ENCODE data around the gene SRSF2. TPM values are rescaled to one million over a fixed set of nuclear protein-coding genes. Genes with fewer than 3 reads are reported as not detected.
A peak's percentile ranks its signal among the peaks of the same experiment; 100 is the strongest.

SRSF2 gene
- total RNA-seq, 1 donor from 2014 or later, result 86.4 TPM

DNA sequence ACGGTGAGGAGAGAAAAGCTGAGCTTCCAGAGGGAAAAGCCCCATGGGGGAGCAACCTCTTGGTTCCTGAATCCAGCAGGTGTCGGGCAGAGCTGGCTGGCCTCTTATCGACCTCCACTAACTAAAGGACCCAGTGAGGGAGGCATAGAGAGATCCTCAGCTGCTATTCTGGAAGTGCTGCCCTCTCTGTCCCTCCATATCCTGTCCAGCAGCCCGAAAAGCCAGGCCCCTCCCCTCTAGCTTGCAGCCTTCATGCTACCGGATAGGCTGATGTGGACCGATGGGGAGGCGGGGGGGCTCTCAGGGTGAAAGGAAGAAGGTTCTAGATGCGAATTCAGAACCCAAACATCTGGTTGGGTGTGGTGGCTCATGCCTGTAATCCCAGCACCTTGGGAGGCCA lies 51.3 kb downstream of the SRSF2 start:
- FAIRE-seq, result no peak

GRCh38 chr17:76685366-76685765 lies 51.8 kb downstream of the SRSF2 start:
- FAIRE-seq (no peak), DNase-seq (ENCODE audit: low spot score in 2 of 2) (no peak)

More for the DNA sequence above, 51.3 kb downstream of the SRSF2 start:
- DNase-seq (ENCODE audit: low spot score in 2 of 2), result no peak

GRCh38 chr17:76684756-76685155 lies 52.4 kb downstream of the SRSF2 start:
- no peak for FAIRE-seq
- no peak for DNase-seq (ENCODE audit: low spot score in 2 of 2)

Small RNA genes within 50 kb of the gene (small RNA-seq; reads per million reads assigned to genes)
- gene AC005837.3 (not detected), gene RF02271 (not detected), gene RNU6-97P (not detected), gene RNY4P36 (3.2 reads per million, percentile 88 among the genes with 10 or more reads in this experiment)

Other genes with a start within 250 kb of the SRSF2 start
- gene RHBDF2, start 235.9 kb downstream of the SRSF2 start, total RNA-seq, result 1.6 TPM
- gene CYGB, start 199.6 kb downstream of the SRSF2 start, total RNA-seq, result 3.3 TPM
- 2.4 TPM for gene PRCD, start 197.3 kb downstream of the SRSF2 start, total RNA-seq
- gene ST6GALNAC2, start 151.5 kb downstream of the SRSF2 start, total RNA-seq, result not detected
- 0.82 TPM for gene ST6GALNAC1, start 93.6 kb downstream of the SRSF2 start, total RNA-seq
- gene MXRA7, start 26.4 kb downstream of the SRSF2 start, total RNA-seq, result 45.7 TPM
- 17.5 TPM for gene JMJD6, start 10.7 kb downstream of the SRSF2 start, total RNA-seq
- gene METTL23, start 10.5 kb downstream of the SRSF2 start, total RNA-seq, result 14.7 TPM
- 73.0 TPM for gene MFSD11, start 788 bp upstream of the SRSF2 start, total RNA-seq
- gene MGAT5B, start 131.1 kb upstream of the SRSF2 start, total RNA-seq, result 16.3 TPM

All from frontal cortex (tissue), 4 donors.